Measurements from ENCODE around the gene ACAP3. TPM values are rescaled to one million over a fixed set of nuclear protein-coding genes. Genes with fewer than 3 reads are reported as not detected.
"Not testable (repeated sequence)": the region's sequence is repeated elsewhere in the genome, so short reads cannot be mapped to it uniquely, and the experiment has no call there.

Gene ACAP3
- total and polyA plus RNA-seq, 2 experiments from 2014 or later = 8.1 to 31.9 TPM

GRCh38 chr1:1253314-1253713 is 54.4 kb downstream of the ACAP3 start:
- H4K20me1 ChIP-seq (replicated peaks; ENCODE audit: insufficient read depth) = peaks cover 2% of the 10 kb centered on the region
- Mint-ChIP-seq H3K4me1 (peaks cover 17% of the 10 kb centered on the region), H3K36me3 (ENCODE audit: low read depth) (peaks cover 49% of the 10 kb centered on the region), H3K4me3 (no peak overlapping the region), H3K27ac (no peak overlapping the region), H3K9me3 (no peaks in the 10 kb centered on the region), H3K27me3 (ENCODE audit: insufficient read depth, low read depth, poor library complexity) (peaks cover 6% of the 10 kb centered on the region)
- peaks cover 9% of the 10 kb centered on the region for H3K4me1 ChIP-seq (ENCODE audit: insufficient read depth)
- TF ChIP-seq STAT1 (IDR thresholded peaks at IDR 0.05; ENCODE audit: unreplicated experiment) = no peak
- TF ChIP-seq, protein P1, sequence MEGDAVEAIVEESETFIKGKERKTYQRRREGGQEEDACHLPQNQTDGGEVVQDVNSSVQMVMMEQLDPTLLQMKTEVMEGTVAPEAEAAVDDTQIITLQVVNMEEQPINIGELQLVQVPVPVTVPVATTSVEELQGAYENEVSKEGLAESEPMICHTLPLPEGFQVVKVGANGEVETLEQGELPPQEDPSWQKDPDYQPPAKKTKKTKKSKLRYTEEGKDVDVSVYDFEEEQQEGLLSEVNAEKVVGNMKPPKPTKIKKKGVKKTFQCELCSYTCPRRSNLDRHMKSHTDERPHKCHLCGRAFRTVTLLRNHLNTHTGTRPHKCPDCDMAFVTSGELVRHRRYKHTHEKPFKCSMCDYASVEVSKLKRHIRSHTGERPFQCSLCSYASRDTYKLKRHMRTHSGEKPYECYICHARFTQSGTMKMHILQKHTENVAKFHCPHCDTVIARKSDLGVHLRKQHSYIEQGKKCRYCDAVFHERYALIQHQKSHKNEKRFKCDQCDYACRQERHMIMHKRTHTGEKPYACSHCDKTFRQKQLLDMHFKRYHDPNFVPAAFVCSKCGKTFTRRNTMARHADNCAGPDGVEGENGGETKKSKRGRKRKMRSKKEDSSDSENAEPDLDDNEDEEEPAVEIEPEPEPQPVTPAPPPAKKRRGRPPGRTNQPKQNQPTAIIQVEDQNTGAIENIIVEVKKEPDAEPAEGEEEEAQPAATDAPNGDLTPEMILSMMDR (conservative IDR thresholded peaks at IDR 0.05; ENCODE audit: low read depth in 2 of 2) = no peak
- TF ChIP-seq, protein P2, sequence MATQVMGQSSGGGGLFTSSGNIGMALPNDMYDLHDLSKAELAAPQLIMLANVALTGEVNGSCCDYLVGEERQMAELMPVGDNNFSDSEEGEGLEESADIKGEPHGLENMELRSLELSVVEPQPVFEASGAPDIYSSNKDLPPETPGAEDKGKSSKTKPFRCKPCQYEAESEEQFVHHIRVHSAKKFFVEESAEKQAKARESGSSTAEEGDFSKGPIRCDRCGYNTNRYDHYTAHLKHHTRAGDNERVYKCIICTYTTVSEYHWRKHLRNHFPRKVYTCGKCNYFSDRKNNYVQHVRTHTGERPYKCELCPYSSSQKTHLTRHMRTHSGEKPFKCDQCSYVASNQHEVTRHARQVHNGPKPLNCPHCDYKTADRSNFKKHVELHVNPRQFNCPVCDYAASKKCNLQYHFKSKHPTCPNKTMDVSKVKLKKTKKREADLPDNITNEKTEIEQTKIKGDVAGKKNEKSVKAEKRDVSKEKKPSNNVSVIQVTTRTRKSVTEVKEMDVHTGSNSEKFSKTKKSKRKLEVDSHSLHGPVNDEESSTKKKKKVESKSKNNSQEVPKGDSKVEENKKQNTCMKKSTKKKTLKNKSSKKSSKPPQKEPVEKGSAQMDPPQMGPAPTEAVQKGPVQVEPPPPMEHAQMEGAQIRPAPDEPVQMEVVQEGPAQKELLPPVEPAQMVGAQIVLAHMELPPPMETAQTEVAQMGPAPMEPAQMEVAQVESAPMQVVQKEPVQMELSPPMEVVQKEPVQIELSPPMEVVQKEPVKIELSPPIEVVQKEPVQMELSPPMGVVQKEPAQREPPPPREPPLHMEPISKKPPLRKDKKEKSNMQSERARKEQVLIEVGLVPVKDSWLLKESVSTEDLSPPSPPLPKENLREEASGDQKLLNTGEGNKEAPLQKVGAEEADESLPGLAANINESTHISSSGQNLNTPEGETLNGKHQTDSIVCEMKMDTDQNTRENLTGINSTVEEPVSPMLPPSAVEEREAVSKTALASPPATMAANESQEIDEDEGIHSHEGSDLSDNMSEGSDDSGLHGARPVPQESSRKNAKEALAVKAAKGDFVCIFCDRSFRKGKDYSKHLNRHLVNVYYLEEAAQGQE (IDR thresholded peaks at IDR 0.05; ENCODE audit: unreplicated experiment) = no peak
- DNase-seq (ENCODE audit: low spot score) (no peak), ATAC-seq (no peak)
- no peaks in the 10 kb centered on the region for H3K9me2 ChIP-seq (ENCODE audit: insufficient read depth)
- H3K79me2 ChIP-seq (replicated peaks; ENCODE audit: insufficient read depth) = peaks cover 2% of the 10 kb centered on the region; the same call in 1 of the 2 replicates
- H3K4me3 ChIP-seq = no peak overlapping the region
- peaks cover 11% of the 10 kb centered on the region; the same call in 1 of the 2 replicates for H3F3A ChIP-seq (replicated peaks; ENCODE audit: low read depth)
- peaks cover 6% of the 10 kb centered on the region; the same call in 1 of the 2 replicates for H3K36me3 ChIP-seq (ENCODE audit: insufficient read depth)
- no peak overlapping the region for H3K4me2 ChIP-seq
- no peaks in the 10 kb centered on the region for H3K27me3 ChIP-seq (ENCODE audit: insufficient read depth)
- no peak overlapping the region for H2AFZ ChIP-seq
- no peak overlapping the region for H3K27ac ChIP-seq (ENCODE audit: low read depth)

GRCh38 chr1:1250786-1251284 is 56.9 kb downstream of the ACAP3 start:
- Histone ChIP-seq H3F3A (replicated peaks; ENCODE audit: low read depth) (peaks cover 8% of the 10 kb centered on the region; the same call in 1 of the 2 replicates), H3K4me2 (no peak overlapping the region), H2AFZ (no peak overlapping the region), H3K4me1 (ENCODE audit: insufficient read depth) (peaks cover 2% of the 10 kb centered on the region; the same call in 1 of the 2 replicates), H4K20me1 (replicated peaks; ENCODE audit: insufficient read depth) (peaks cover 2% of the 10 kb centered on the region), H3K27ac (ENCODE audit: low read depth) (0 out of 2 replicates have a peak overlapping the region, but pooled peaks have one; percentile 50), H3K36me3 (ENCODE audit: insufficient read depth) (no peaks in the 10 kb centered on the region), H3K79me2 (replicated peaks; ENCODE audit: insufficient read depth) (no peaks in the 10 kb centered on the region), H3K27me3 (ENCODE audit: insufficient read depth) (peaks cover 9% of the 10 kb centered on the region; the same call in 1 of the 2 replicates), H3K9me2 (ENCODE audit: insufficient read depth) (no peaks in the 10 kb centered on the region), H3K4me3 (no peak overlapping the region)
- H3K36me3 Mint-ChIP-seq (ENCODE audit: low read depth) = peaks cover 33% of the 10 kb centered on the region
- no peaks in the 10 kb centered on the region for H3K9me3 Mint-ChIP-seq
- H3K4me1 Mint-ChIP-seq = peaks cover 2% of the 10 kb centered on the region; the same call in 1 of the 3 replicates
- peaks cover 2% of the 10 kb centered on the region for H3K27me3 Mint-ChIP-seq (ENCODE audit: insufficient read depth, low read depth, poor library complexity)
- DNase-seq (ENCODE audit: low spot score) (no peak), ATAC-seq (no peak)
- TF ChIP-seq EZH2 (IDR thresholded peaks at IDR 0.05; ENCODE audit: low read depth, unreplicated experiment) (no peak), POLR2AphosphoS5 (IDR thresholded peaks at IDR 0.05; ENCODE audit: low read depth) (no peak), ZNF331 (CRISPR knock-in tag; IDR thresholded peaks at IDR 0.05; ENCODE audit: low read depth) (no peak), ZNF114 (CRISPR knock-in tag; IDR thresholded peaks at IDR 0.05) (no peak)
- TF ChIP-seq, protein P1 (conservative IDR thresholded peaks at IDR 0.05; ENCODE audit: low read depth in 2 of 2) = no peak
- H3K4me3 Mint-ChIP-seq = no peak overlapping the region
- H3K27ac Mint-ChIP-seq = peak overlapping the region; percentile 37; the same call in 1 of the 2 replicates

DNA sequence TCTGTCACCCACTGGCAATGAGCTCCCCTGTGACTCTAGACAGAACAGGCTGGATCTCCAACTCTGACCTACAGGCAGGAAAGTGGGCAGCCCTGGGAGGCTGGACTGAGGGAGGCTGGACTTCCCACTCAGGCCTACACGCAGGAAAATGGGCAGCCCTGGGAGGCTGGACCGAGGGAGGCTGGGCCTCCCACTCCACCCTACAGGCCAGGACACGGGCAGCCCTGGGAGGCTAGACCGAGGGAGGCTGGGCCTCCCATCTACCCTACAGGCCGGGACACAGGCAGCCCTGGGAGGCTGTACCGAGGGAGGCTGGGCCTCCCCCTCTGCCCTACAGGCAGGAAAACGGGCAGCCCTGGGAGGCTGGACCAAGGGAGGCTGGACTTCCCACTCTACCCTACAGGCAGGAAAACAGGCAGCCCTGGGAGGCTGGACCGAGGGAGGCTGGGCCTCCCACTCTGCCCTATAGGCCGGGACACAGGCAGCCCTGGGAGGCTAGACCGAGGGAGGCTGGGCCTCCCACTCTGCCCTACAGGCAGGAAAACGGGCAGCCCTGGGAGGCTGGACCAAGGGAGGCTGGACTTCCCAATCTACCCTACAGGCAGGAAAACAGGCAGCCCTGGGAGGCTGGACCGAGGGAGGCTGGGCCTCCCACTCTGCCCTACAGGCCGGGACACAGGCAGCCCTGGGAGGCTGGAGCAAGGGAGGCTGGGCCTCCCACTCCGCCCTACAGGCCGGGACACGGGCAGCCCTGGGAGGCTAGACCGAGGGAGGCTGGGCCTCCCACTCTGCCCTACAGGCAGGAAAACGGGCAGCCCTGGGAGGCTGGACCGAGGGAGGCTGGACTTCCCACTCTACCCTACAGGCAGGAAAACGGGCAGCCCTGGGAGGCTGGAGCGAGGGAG is 59.5 kb downstream of the ACAP3 start:
- not testable (repeated sequence) for H3K27ac ChIP-seq (ENCODE audit: low read depth); ATAC-seq; H3F3A ChIP-seq (replicated peaks; ENCODE audit: low read depth); H3K36me3 ChIP-seq (ENCODE audit: insufficient read depth); H3K27ac Mint-ChIP-seq; H3K4me1 ChIP-seq (ENCODE audit: insufficient read depth); H2AFZ ChIP-seq; H3K4me1 Mint-ChIP-seq; H3K79me2 ChIP-seq (replicated peaks; ENCODE audit: insufficient read depth); H3K27me3 Mint-ChIP-seq (ENCODE audit: insufficient read depth, low read depth, poor library complexity); DNase-seq (ENCODE audit: low spot score); H3K9me2 ChIP-seq (ENCODE audit: insufficient read depth); H3K9me3 Mint-ChIP-seq; H3K4me2 ChIP-seq; H3K4me3 ChIP-seq; H4K20me1 ChIP-seq (replicated peaks; ENCODE audit: insufficient read depth); H3K4me3 Mint-ChIP-seq
- H3K36me3 Mint-ChIP-seq (ENCODE audit: low read depth) = peaks cover 13% of the 10 kb centered on the region
- peaks cover 10% of the 10 kb centered on the region; the same call in 1 of the 2 replicates for H3K27me3 ChIP-seq (ENCODE audit: insufficient read depth)

Measured in GM23338 (cell line).